Loucy (cell line): ENCODE results near the gene AQP4.

Experiments used
- H2AFZ ChIP-seq: fragments of 200-600 bp; sonication (generic); 2 replicates; pipeline ENCODE4 v1.6.0; 2016; ENCODE audit warnings: antibody characterized with exemption, mild to moderate bottlenecking, low read length, moderate library complexity
- H3F3A ChIP-seq: fragments of 200-600 bp; 2 replicates; pipeline ENCODE4 v1.6.0; 2016; ENCODE audit warnings: antibody characterized with exemption, low read depth, mild to moderate bottlenecking
- H3K27me3 ChIP-seq: fragments of 200-600 bp; sonication (generic); 2 replicates; pipeline ENCODE4 v1.6.1; 2014; ENCODE audit warnings: low read length, mild to moderate bottlenecking; ENCODE audit not compliant: insufficient read depth, poor library complexity, severe bottlenecking
- H3K36me3 ChIP-seq: fragments of 200-600 bp; sonication (generic); 2 replicates; pipeline ENCODE4 v1.6.1; 2016; ENCODE audit warnings: low read length; ENCODE audit not compliant: insufficient read depth
- H3K4me1 ChIP-seq: fragments of 200-600 bp; sonication (generic); 2 replicates; pipeline ENCODE4 v1.5.1; 2014; ENCODE audit warnings: low read length, mild to moderate bottlenecking; ENCODE audit not compliant: insufficient read depth, poor library complexity, severe bottlenecking
- H3K4me2 ChIP-seq: fragments of 200-600 bp; sonication (generic); 2 replicates; pipeline ENCODE4 v1.6.0; 2014; ENCODE audit warnings: antibody characterized with exemption, low read length, low read depth, mild to moderate bottlenecking; ENCODE audit not compliant: poor library complexity, severe bottlenecking
- H3K4me3 ChIP-seq: fragments of 200-600 bp; sonication (generic); 2 replicates; pipeline ENCODE4 v1.5.1; 2014; ENCODE audit warnings: low read length, mild to moderate bottlenecking, mixed read lengths; ENCODE audit not compliant: poor library complexity, severe bottlenecking
- H3K79me2 ChIP-seq: fragments of 200-600 bp; sonication (generic); 2 replicates; pipeline ENCODE4 v1.6.1; 2014; ENCODE audit warnings: low read length; ENCODE audit not compliant: insufficient read depth
- H3K9ac ChIP-seq: fragments of 200-600 bp; sonication (generic); 2 replicates; pipeline ENCODE4 v1.6.0; 2014; ENCODE audit warnings: mild to moderate bottlenecking, low read depth, low read length, moderate library complexity; ENCODE audit not compliant: poor library complexity, severe bottlenecking
- H3K9me2 ChIP-seq: fragments of 200-600 bp; sonication (generic); replicated peaks from 2 replicates; pipeline ENCODE4 v1.6.1; 2016; ENCODE audit warnings: low read depth, low read length, mixed read lengths
- H3K9me3 ChIP-seq: fragments of 200-600 bp; sonication (generic); 2 replicates; pipeline ENCODE4 v1.6.1; 2014; ENCODE audit warnings: mild to moderate bottlenecking, antibody characterized with exemption, low read length, low read depth; ENCODE audit not compliant: insufficient read depth
- H4K20me1 ChIP-seq: fragments of 200-600 bp; sonication (generic); 2 replicates; pipeline ENCODE4 v1.6.0; 2014; ENCODE audit warnings: antibody characterized with exemption, low read length, mild to moderate bottlenecking; ENCODE audit not compliant: insufficient read depth, poor library complexity, severe bottlenecking
- CTCF ChIP-seq: fragments of 200-600 bp; sonication (generic); conservative IDR thresholded peaks from 2 replicates; pipeline ENCODE4 v1.5.1; 2014; ENCODE audit warnings: mild to moderate bottlenecking, antibody characterized with exemption, low read length
- EZH2phosphoT487 ChIP-seq: fragments of 200-600 bp; IDR thresholded peaks from 2 replicates; pipeline ENCODE4 v1.6.1; 2018; ENCODE audit warnings: antibody characterized with exemption, mild to moderate bottlenecking, moderate library complexity, borderline replicate concordance

Gene AQP4

GRCh38 chr18:26893996-26894395 lies 28.5 kb upstream of the AQP4 start:
- Histone ChIP-seq H4K20me1 (no peaks in the 10 kb centered on the region), H3K36me3 (no peaks in the 10 kb centered on the region), H3K27me3 (no peaks in the 10 kb centered on the region), H2AFZ (no peak overlapping the region), H3K4me3 (no peak overlapping the region), H3F3A (no peaks in the 10 kb centered on the region), H3K9me3 (no peaks in the 10 kb centered on the region), H3K4me2 (no peak overlapping the region), H3K9me2 (no peaks in the 10 kb centered on the region), H3K9ac (no peak overlapping the region), H3K79me2 (no peaks in the 10 kb centered on the region), H3K4me1 (no peaks in the 10 kb centered on the region)
- no peak for TF ChIP-seq CTCF
- no peak for TF ChIP-seq EZH2phosphoT487

- H3K4me1 ChIP-seq = no peaks in the 10 kb centered on the region
- no peaks in the 10 kb centered on the region for H3K9me2 ChIP-seq
- H3K4me3 ChIP-seq = no peak overlapping the region
- H2AFZ ChIP-seq = no peak overlapping the region
- TF ChIP-seq EZH2phosphoT487 = no peak
- TF ChIP-seq CTCF = no peak
- no peaks in the 10 kb centered on the region for H4K20me1 ChIP-seq
- no peaks in the 10 kb centered on the region for H3K36me3 ChIP-seq
- no peaks in the 10 kb centered on the region for H3K79me2 ChIP-seq
- H3K9me3 ChIP-seq = no peaks in the 10 kb centered on the region
- H3K4me2 ChIP-seq = no peak overlapping the region
- no peaks in the 10 kb centered on the region for H3K27me3 ChIP-seq
- H3F3A ChIP-seq = no peaks in the 10 kb centered on the region
- H3K9ac ChIP-seq = no peak overlapping the region
Measured at GRCh38 chr18:26888259-26888658, 22.8 kb upstream of the AQP4 start.

- TF ChIP-seq CTCF (no peak), EZH2phosphoT487 (no peak)
- no peaks in the 10 kb centered on the region for H3F3A ChIP-seq
Measured at GRCh38 chr18:26875040-26875654, 9.6 kb upstream of the AQP4 start.

More at GRCh38 chr18:26875040-26875654, 9.6 kb upstream of the AQP4 start:
- H4K20me1 ChIP-seq = no peaks in the 10 kb centered on the region
- no peaks in the 10 kb centered on the region for H3K9me2 ChIP-seq
- no peaks in the 10 kb centered on the region for H3K4me1 ChIP-seq
- H3K36me3 ChIP-seq = no peaks in the 10 kb centered on the region
- H3K9ac ChIP-seq = no peak overlapping the region
- H3K9me3 ChIP-seq = no peaks in the 10 kb centered on the region
- H2AFZ ChIP-seq = peak overlapping the region; percentile 48; the same call in 1 of the 2 replicates
- H3K4me2 ChIP-seq = no peak overlapping the region
- no peaks in the 10 kb centered on the region for H3K27me3 ChIP-seq
- H3K79me2 ChIP-seq = no peaks in the 10 kb centered on the region
- H3K4me3 ChIP-seq = no peak overlapping the region
